SU-DHL-6 (cell line): ENCODE results near the gene ABR.

Source experiments
- H2AFZ ChIP-seq: fragments of 200-600 bp; sonication (generic); 2 replicates; pipeline ENCODE4 v1.6.1; 2014; ENCODE audit warnings: low read depth, mild to moderate bottlenecking, moderate library complexity, mixed read lengths, antibody characterized with exemption, low read length; ENCODE audit not compliant: severe bottlenecking
- H3F3A ChIP-seq: fragments of 200-600 bp; shearing (Covaris generic); 2 replicates; pipeline ENCODE4 v1.6.0; 2016; ENCODE audit warnings: antibody characterized with exemption, mild to moderate bottlenecking; ENCODE audit not compliant: insufficient read depth
- H3K27ac ChIP-seq: fragments of 200-600 bp; sonication (generic); 2 replicates; pipeline ENCODE4 v1.5.1; 2016; ENCODE audit warnings: low read depth, mild to moderate bottlenecking, low read length, moderate library complexity, mixed read lengths
- H3K27me3 ChIP-seq: fragments of 200-600 bp; sonication (generic), shearing (Covaris generic); 2 replicates; pipeline ENCODE4 v1.6.0; 2014; ENCODE audit warnings: mild to moderate bottlenecking, low read length
- H3K36me3 ChIP-seq: fragments of 200-600 bp; sonication (generic); 2 replicates; pipeline ENCODE4 v1.6.1; 2014; ENCODE audit warnings: mild to moderate bottlenecking, low read length, mixed read lengths
- H3K4me2 ChIP-seq: fragments of 300-600, 200-600 bp; shearing (Covaris generic), sonication (generic); 2 replicates; pipeline ENCODE4 v1.6.0; 2014; ENCODE audit warnings: low read length, low read depth, mild to moderate bottlenecking; ENCODE audit not compliant: poor library complexity, severe bottlenecking
- H3K4me3 ChIP-seq: fragments of 200-600 bp; sonication (generic); 2 replicates; pipeline ENCODE4 v1.5.1; 2014; ENCODE audit warnings: antibody characterized with exemption, low read length, mild to moderate bottlenecking, mixed read lengths; ENCODE audit not compliant: insufficient read depth, poor library complexity, severe bottlenecking
- H3K79me2 ChIP-seq: fragments of 200-600 bp; sonication (generic); 2 replicates; pipeline ENCODE4 v1.6.1; 2014; ENCODE audit warnings: mild to moderate bottlenecking, low read length, moderate library complexity; ENCODE audit not compliant: insufficient read depth
- H3K9ac ChIP-seq: fragments of 200-600 bp; sonication (generic); 2 replicates; pipeline ENCODE4 v1.7.0; 2014; ENCODE audit warnings: mild to moderate bottlenecking, low read length
- H3K9me2 ChIP-seq: fragments of 200-600 bp; sonication (generic); replicated peaks from 2 replicates; pipeline ENCODE4 v1.6.1; 2014; ENCODE audit warnings: low read length; ENCODE audit not compliant: insufficient read depth
- H3K9me3 ChIP-seq: fragments of 200-600 bp; sonication (generic); 2 replicates; pipeline ENCODE4 v1.6.1; 2014; ENCODE audit warnings: low read length, mixed read lengths; ENCODE audit not compliant: insufficient read depth
- H4K20me1 ChIP-seq: fragments of 200-600 bp; sonication (generic); 2 replicates; pipeline ENCODE4 v1.6.1; 2014; ENCODE audit warnings: low read depth, mild to moderate bottlenecking, antibody characterized with exemption, low read length, moderate library complexity, mixed read lengths
- EZH2phosphoT487 ChIP-seq: fragments of 200-600 bp; sonication (generic), shearing (Covaris generic); conservative IDR thresholded peaks from 2 replicates; pipeline ENCODE4 v1.6.1; 2018; ENCODE audit warnings: mild to moderate bottlenecking, antibody characterized with exemption, low read length, moderate library complexity, mixed read lengths
- TF ChIP-seq, protein P1 (sequence below): fragments of 200-600 bp; sonication (generic); IDR thresholded peaks from one replicate; pipeline ENCODE4 v1.5.1; 2017; ENCODE audit warnings: antibody characterized with exemption, mild to moderate bottlenecking, low read length, moderate library complexity; ENCODE audit not compliant: insufficient read depth, poor library complexity, severe bottlenecking

Gene ABR

DNA sequence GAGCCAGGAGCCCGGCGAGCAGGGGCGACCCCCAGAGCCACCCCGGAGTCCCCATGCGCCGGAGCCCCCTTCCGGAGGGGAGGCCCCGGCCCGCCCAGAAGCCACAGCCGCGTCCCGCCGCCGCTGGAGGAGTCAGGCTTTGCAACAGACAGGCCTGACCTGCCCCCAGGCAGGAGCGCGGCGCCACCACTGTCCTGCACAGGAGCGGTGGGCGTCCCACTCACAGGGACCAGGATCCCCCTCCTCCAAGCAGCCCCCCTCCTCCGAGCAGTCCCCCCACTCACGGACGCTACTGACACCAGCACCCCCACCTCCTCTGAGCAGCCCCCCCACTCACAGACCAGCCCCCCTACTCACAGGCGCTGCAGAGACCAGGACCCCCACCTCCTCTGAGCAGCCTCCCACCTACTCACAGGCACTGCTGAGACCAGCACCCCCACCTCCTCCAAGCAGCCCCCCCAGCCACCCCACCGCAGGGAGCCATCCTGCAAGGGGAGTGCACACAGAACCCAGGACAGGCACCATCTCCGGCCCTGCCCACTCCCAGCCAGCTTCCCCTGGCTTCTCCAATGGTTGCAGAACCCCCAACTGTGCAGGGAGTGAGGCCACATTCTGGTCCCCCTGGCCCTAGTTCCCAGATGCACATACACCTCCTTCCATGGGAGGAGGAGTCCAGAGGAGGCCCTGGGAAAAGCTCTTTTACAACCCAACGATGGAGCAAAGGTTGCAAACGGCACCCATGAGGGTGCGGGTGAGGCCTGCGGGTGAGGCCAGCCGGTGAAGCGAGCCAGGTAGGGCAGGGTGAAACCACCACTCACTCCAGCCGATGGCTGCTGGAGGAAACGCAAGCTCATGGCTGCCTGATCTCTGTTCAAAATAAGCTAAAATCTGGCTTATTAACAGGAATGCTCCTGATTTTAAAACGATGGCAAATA is 69.9 kb downstream of the ABR start:
- Histone ChIP-seq H3K27ac (no peak overlapping the region), H2AFZ (no peak overlapping the region), H3K36me3 (no peaks in the 10 kb centered on the region), H3K79me2 (no peaks in the 10 kb centered on the region), H3K4me3 (no peak overlapping the region), H3K27me3 (no peaks in the 10 kb centered on the region), H3K9me3 (no peaks in the 10 kb centered on the region), H3K9ac (peak overlapping the region; percentile 28; the same call in 1 of the 2 replicates), H3F3A (no peaks in the 10 kb centered on the region), H3K9me2 (no peaks in the 10 kb centered on the region), H3K4me2 (peak overlapping the region; percentile 42), H4K20me1 (no peaks in the 10 kb centered on the region)
- TF ChIP-seq, protein P1, sequence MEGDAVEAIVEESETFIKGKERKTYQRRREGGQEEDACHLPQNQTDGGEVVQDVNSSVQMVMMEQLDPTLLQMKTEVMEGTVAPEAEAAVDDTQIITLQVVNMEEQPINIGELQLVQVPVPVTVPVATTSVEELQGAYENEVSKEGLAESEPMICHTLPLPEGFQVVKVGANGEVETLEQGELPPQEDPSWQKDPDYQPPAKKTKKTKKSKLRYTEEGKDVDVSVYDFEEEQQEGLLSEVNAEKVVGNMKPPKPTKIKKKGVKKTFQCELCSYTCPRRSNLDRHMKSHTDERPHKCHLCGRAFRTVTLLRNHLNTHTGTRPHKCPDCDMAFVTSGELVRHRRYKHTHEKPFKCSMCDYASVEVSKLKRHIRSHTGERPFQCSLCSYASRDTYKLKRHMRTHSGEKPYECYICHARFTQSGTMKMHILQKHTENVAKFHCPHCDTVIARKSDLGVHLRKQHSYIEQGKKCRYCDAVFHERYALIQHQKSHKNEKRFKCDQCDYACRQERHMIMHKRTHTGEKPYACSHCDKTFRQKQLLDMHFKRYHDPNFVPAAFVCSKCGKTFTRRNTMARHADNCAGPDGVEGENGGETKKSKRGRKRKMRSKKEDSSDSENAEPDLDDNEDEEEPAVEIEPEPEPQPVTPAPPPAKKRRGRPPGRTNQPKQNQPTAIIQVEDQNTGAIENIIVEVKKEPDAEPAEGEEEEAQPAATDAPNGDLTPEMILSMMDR = no peak
- TF ChIP-seq EZH2phosphoT487 = no peak

DNA sequence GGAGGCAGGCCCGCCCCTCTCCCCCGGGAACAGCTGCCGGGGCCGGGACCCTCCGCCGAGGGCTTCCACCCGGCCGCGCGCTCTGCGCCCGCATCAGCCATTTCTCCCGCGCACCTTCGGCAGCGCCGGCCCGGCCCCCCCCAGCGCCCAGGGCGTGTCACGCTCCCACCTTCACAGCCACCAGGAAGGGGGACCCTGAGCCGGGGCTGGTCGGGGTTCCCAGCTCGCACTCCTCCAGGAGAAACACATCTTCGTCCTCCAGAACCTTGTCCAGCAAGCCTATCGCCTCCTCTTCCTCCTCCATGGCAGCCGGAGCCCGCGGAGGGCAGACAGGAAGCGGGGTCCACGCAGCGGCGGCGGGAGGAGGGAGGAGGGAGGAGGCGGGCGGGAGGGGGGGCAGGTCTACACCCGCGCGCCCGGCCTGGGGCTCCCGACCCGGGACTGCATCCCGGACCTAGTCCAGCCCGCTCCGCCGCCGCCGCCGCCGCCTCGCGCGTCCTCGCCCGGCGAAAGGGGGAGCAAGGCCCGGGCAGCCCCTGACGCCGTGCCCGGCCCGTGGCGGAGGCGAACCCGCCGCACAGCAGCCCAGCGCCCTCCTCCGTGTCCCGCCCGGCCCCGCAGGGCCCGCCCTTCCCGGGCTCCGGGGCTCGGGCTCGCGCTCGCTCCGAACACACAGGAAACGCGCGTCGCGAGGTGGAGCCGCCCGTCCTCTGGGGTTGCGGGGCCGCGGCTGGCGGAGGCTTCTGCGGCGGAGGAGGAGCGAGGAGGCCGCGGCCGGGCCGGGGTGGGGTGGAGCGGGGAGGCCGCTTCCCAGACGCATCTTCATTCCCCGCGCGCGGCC is 70.8 kb downstream of the ABR start:
- Histone ChIP-seq H3K36me3 (no peaks in the 10 kb centered on the region), H3K79me2 (peaks cover 7% of the 10 kb centered on the region; the same call in 1 of the 2 replicates), H2AFZ (no peak overlapping the region), H3K27me3 (no peaks in the 10 kb centered on the region), H3F3A (no peaks in the 10 kb centered on the region), H3K4me2 (peak overlapping the region; percentile 42), H3K9me3 (no peaks in the 10 kb centered on the region), H4K20me1 (no peaks in the 10 kb centered on the region), H3K4me3 (no peak overlapping the region), H3K9me2 (no peaks in the 10 kb centered on the region), H3K27ac (no peak overlapping the region), H3K9ac (peak overlapping the region; percentile 28; the same call in 1 of the 2 replicates)
- TF ChIP-seq, protein P1 = no peak
- TF ChIP-seq EZH2phosphoT487 = no peak

DNA sequence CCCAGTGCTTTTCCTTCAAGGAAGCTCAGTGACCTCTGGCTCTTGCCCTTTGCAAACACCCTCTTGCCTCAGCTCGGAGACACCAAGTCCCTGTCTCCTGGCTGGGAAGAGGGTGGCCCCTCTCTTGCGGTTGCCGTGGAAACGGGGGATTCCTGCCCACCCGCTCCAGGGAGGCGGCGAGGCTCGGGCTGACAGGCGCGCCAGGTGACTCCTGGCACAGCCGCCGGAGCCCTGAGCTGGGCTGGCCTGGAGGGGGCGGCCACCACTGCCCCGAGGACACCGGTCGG is 71.4 kb downstream of the ABR start:
- no peaks in the 10 kb centered on the region for H3K9me2 ChIP-seq
- no peak overlapping the region for H3K27ac ChIP-seq
- TF ChIP-seq EZH2phosphoT487 = no peak
- TF ChIP-seq, protein P1 = no peak
- H3K27me3 ChIP-seq = no peaks in the 10 kb centered on the region
- H4K20me1 ChIP-seq = no peaks in the 10 kb centered on the region
- no peaks in the 10 kb centered on the region for H3K36me3 ChIP-seq
- H3K9ac ChIP-seq = no peak overlapping the region
- no peak overlapping the region for H3K4me2 ChIP-seq
- no peaks in the 10 kb centered on the region for H3F3A ChIP-seq
- H3K9me3 ChIP-seq = no peaks in the 10 kb centered on the region
- no peak overlapping the region for H3K4me3 ChIP-seq
- H2AFZ ChIP-seq = no peak overlapping the region
- H3K79me2 ChIP-seq = peaks cover 7% of the 10 kb centered on the region; the same call in 1 of the 2 replicates
